K562 (cell line): ENCODE results near the gene SLC26A2. TPM values are rescaled to one million over a fixed set of nuclear protein-coding genes. Genes with fewer than 3 reads are reported as not detected.

Source experiments
- ATF7 ChIP-seq: fragments of 450-650 bp; IDR thresholded peaks from 2 replicates; pipeline ENCODE4 v1.7.1; 2014; ENCODE audit warnings: mild to moderate bottlenecking, moderate library complexity
- CEBPG ChIP-seq, 3 experiments: fragments of 200-800 bp in 1 of 3; sonication (Bioruptor generic) in 1 of 3; sonication (generic) in 1 of 3; formaldehyde crosslinking in 1 of 3; IDR thresholded peaks in 2 of 3; conservative IDR thresholded peaks in 1 of 3; 2 replicates each; pipeline versions ENCODE4 v1.6.1 to v1.8.0; 2016 to 2022; ENCODE audit warnings: missing compliant biosample characterization in 2 of 3, missing genetic modification characterization in 2 of 3, mild to moderate bottlenecking in 1 of 3, missing genetic modification reagents in 1 of 3
- FOS ChIP-seq: IDR thresholded peaks from 3 replicates; pipeline ENCODE4 v1.6.1; 2011; ENCODE audit not compliant: insufficient read length; ENCODE audit errors: extremely low read depth
- MCM2 ChIP-seq: fragments of 450-650 bp; IDR thresholded peaks from 2 replicates; pipeline ENCODE4 v1.6.1; 2017; ENCODE audit warnings: low read depth, mild to moderate bottlenecking
- MGA ChIP-seq: fragments of 450-650 bp; IDR thresholded peaks from 2 replicates; pipeline ENCODE4 v1.6.1; 2016; ENCODE audit warnings: mild to moderate bottlenecking, moderate library complexity
- MITF ChIP-seq: IDR thresholded peaks from 2 replicates; pipeline ENCODE4 v1.6.1; 2014; ENCODE audit warnings: antibody characterized with exemption
- NFRKB ChIP-seq: fragments of 450-650 bp; IDR thresholded peaks from 2 replicates; pipeline ENCODE4 v1.6.1; 2016; ENCODE audit warnings: low read depth
- POLR3A ChIP-seq: IDR thresholded peaks from 2 replicates; pipeline ENCODE4 v1.6.1; 2011; ENCODE audit warnings: borderline replicate concordance, mild to moderate bottlenecking, moderate library complexity; ENCODE audit not compliant: insufficient read length, insufficient read depth; ENCODE audit errors: extremely low read depth
- RCOR1 ChIP-seq, 2 experiments: IDR thresholded peaks; 2 replicates each; pipeline ENCODE4 v1.6.1; 2012; ENCODE audit warnings: low read depth in 2 of 2, low read length in 2 of 2, borderline replicate concordance in 1 of 2, improper control_type of control experiment in 1 of 2
- SUPT5H ChIP-seq: fragments of 450-650 bp; IDR thresholded peaks from 2 replicates; pipeline ENCODE4 v1.6.1; 2016
- TEAD1 ChIP-seq, 2 experiments: fragments of 450-650 bp in 1 of 2; sonication (generic) in 1 of 2; formaldehyde crosslinking; IDR thresholded peaks; 2 replicates each; pipeline versions ENCODE4 v1.4.0 to v1.8.0; 2020 to 2022; ENCODE audit warnings: mild to moderate bottlenecking in 2 of 2, missing genetic modification reagents in 1 of 2
- ZNF280B ChIP-seq: fragments of 250-450 bp; sonication (Bioruptor Pico); IDR thresholded peaks from 2 replicates; pipeline ENCODE4 v1.5.1; 2021; ENCODE audit warnings: mild to moderate bottlenecking
- polyA plus RNA-seq, 8 experiments: library from polyadenylated mRNA; depleted of rRNA in 4 of 8; stranded (reverse) in 5 of 8; unstranded in 3 of 8; fragments of >200 nt; fragmentation: Nextera tagmentation in 2 of 8; fragmentation: Illumina TruSeq in 1 of 8; extraction: Ambion mirVana in 2 of 8; extraction: Trizol in 1 of 8; gene quantifications; 2 replicates each; pipeline versions ENCODE4 v1.2.1 to v1.2.3, GENCODE V29; 2011 to 2014; ENCODE audit warnings: inconsistent platforms in 1 of 8, missing spikeins in 1 of 8
- total RNA-seq, 7 experiments: library from RNA; depleted of rRNA in 6 of 7; stranded (reverse); fragments of >200 nt in 6 of 7; fragmentation: Illumina TruSeq in 2 of 7; extraction: Trizol in 2 of 7; gene quantifications; 2 replicates each; pipeline versions ENCODE4 v1.2.1 to v1.2.3, GENCODE V29; 2011 to 2021; ENCODE audit warnings: low replicate concordance in 1 of 7

The SLC26A2 gene
- total and polyA plus RNA-seq, 9 of the 15 experiments (the other 6 are each of a cell fraction or from before 2014, with no cell fraction given): 1.1 to 6.3 (median 3.6) TPM

- TF ChIP-seq MGA (peak; percentile 60), TEAD1 (CRISPR knock-in tag; IDR thresholded peaks at IDR 0.05) (no peak; a peak in 2 of 4 replicates), NFRKB (peak; percentile 68; the same call in 1 of the 2 replicates), ATF7 (peak; percentile 91), FOS (no peak), SUPT5H (peak; percentile 87), MITF (peak; percentile 99), CEBPG (CRISPR knock-in tag; IDR thresholded peaks at IDR 0.05) (0 out of 2 replicates have a peak, but pooled peaks have one; percentile 51), CEBPG (tag; conservative IDR thresholded peaks at IDR 0.05 in 1 of 2, IDR thresholded peaks at IDR 0.05 in 1 of 2) (no peak), POLR3A (no peak), MCM2 (no peak), ZNF280B (no peak), RCOR1 (IDR thresholded peaks at IDR 0.05; ENCODE audit: borderline replicate concordance in 1 of 2, low read depth in 2 of 2, low read length in 2 of 2) (peak in 1 of 2 experiments; percentile 52; a peak in 1 of 4 replicates)
These were observed 39.9 kb downstream of the SLC26A2 start, which contains the start of the genes HMGXB3 and TIGD6 (continued) for GRCh38 chr5:150000256-150000989.
